DND-41 (cell line): ENCODE measurements around the gene HINT1.
"Not testable (repeated sequence)": the region's sequence is repeated elsewhere in the genome, so short reads cannot be mapped to it uniquely, and the experiment has no call there.

Experiments
- ATAC-seq: fragments of 200-7000 bp; cut with Tn5 transposase; 3 replicates; pipeline ENCODE4 v1.9.1; 2021; ENCODE audit warnings: low read depth; ENCODE audit not compliant: insufficient read depth
- DNase-seq: peaks from one replicate; pipeline ENCODE4 v3.0.0-alpha.2; 2020
- H2AFZ ChIP-seq: 2 replicates; pipeline ENCODE4 v1.6.0; 2012; ENCODE audit warnings: low read depth, low read length
- H3K27ac ChIP-seq: 2 replicates; pipeline ENCODE4 v1.5.1; 2012; ENCODE audit warnings: low read length, inconsistent platforms
- H3K27me3 ChIP-seq: fragments of 200-600 bp; sonication (generic); 2 replicates; pipeline ENCODE4 v1.6.0; 2012; ENCODE audit warnings: low read length, mild to moderate bottlenecking, inconsistent platforms; ENCODE audit not compliant: insufficient read depth, poor library complexity
- H3K36me3 ChIP-seq: 2 replicates; pipeline ENCODE4 v1.5.1; 2012; ENCODE audit warnings: low read length, inconsistent platforms; ENCODE audit not compliant: insufficient read depth
- H3K4me1 ChIP-seq: 2 replicates; pipeline ENCODE4 v1.5.1; 2012; ENCODE audit warnings: mild to moderate bottlenecking, low read length; ENCODE audit not compliant: insufficient read depth
- H3K4me2 ChIP-seq: 2 replicates; pipeline ENCODE4 v1.6.0; 2012; ENCODE audit warnings: mild to moderate bottlenecking, moderate library complexity, low read length, inconsistent platforms; ENCODE audit not compliant: insufficient read depth
- H3K4me3 ChIP-seq, 2 experiments: fragments of 200-600 bp in 1 of 2; shearing (Covaris generic) in 1 of 2; 2 replicates each; pipeline ENCODE4 v1.5.1; 2012 to 2016; ENCODE audit warnings: inconsistent platforms in 2 of 2, low read length in 2 of 2, mild to moderate bottlenecking in 2 of 2, low read depth in 1 of 2, moderate library complexity in 1 of 2
- H3K79me2 ChIP-seq: 2 replicates; pipeline ENCODE4 v1.6.0; 2012; ENCODE audit warnings: low read length, inconsistent platforms; ENCODE audit not compliant: insufficient read depth
- H3K9ac ChIP-seq: 2 replicates; pipeline ENCODE4 v1.6.0; 2012; ENCODE audit warnings: low read depth, mild to moderate bottlenecking, inconsistent platforms, low read length, moderate library complexity
- H3K9me3 ChIP-seq: 2 replicates; pipeline ENCODE4 v1.5.1; 2012; ENCODE audit warnings: low read length, moderate library complexity, mild to moderate bottlenecking, inconsistent platforms; ENCODE audit not compliant: insufficient read depth, severe bottlenecking
- H4K20me1 ChIP-seq: 2 replicates; pipeline ENCODE4 v1.6.0; 2012; ENCODE audit warnings: low read length; ENCODE audit not compliant: insufficient read depth
- CTCF ChIP-seq: IDR thresholded peaks from 2 replicates; pipeline ENCODE4 v1.5.1; 2012; ENCODE audit warnings: borderline replicate concordance, low read length, moderate library complexity, mild to moderate bottlenecking; ENCODE audit not compliant: poor library complexity, severe bottlenecking; ENCODE audit errors: extremely low read depth
- EZH2 ChIP-seq: IDR thresholded peaks from 3 replicates; pipeline ENCODE4 v1.6.1; 2012; ENCODE audit warnings: borderline replicate concordance, low read depth, mild to moderate bottlenecking, moderate library complexity, low read length, inconsistent platforms; ENCODE audit not compliant: severe bottlenecking

Gene HINT1

GRCh38 chr5:131198625-131199024 is 33.6 kb upstream of the HINT1 start:
- no peak overlapping the region for H3K9ac ChIP-seq
- no peak overlapping the region for H3K27ac ChIP-seq
- no peaks in the 10 kb centered on the region for H3K27me3 ChIP-seq
- TF ChIP-seq EZH2 (no peak), CTCF (no peak)
- no peak for ATAC-seq
- H4K20me1 ChIP-seq, result no peaks in the 10 kb centered on the region
- H3K9me3 ChIP-seq, result no peaks in the 10 kb centered on the region
- DNase-seq, result no peak
- H3K4me2 ChIP-seq, result no peak overlapping the region
- H2AFZ ChIP-seq, result no peak overlapping the region
- no peaks in the 10 kb centered on the region for H3K4me1 ChIP-seq
- H3K36me3 ChIP-seq, result no peaks in the 10 kb centered on the region
- no peak overlapping the region for H3K4me3 ChIP-seq
- no peaks in the 10 kb centered on the region for H3K79me2 ChIP-seq

DNA sequence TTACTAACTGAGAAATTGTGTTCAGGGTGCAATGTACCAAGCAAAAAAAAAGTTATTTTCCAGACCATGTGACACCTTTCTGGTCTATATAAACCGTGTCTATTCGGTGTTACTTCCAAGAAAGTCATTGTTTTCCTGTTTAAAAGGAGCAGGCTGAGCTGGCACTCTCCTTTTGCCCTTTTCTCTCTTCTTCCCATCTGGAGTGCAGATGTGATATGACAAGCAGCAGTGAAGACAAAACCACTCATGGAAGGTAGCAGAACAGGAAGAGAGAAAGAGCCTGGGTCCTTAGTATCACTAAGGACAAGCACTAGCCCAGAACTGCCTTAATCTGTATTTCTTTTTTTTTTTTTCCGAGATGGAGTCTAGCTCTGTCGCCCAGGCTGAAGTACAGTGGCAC is 31.3 kb upstream of the HINT1 start:
- no peaks in the 10 kb centered on the region for H3K27me3 ChIP-seq
- H3K9ac ChIP-seq, result no peak overlapping the region
- TF ChIP-seq EZH2 (no peak), CTCF (no peak)
- H2AFZ ChIP-seq, result no peak overlapping the region
- H3K4me3 ChIP-seq, result no peak overlapping the region
- no peak overlapping the region for H3K27ac ChIP-seq
- no peak overlapping the region for H3K4me2 ChIP-seq
- no peaks in the 10 kb centered on the region for H3K79me2 ChIP-seq
- no peaks in the 10 kb centered on the region for H3K4me1 ChIP-seq
- no peak for ATAC-seq
- no peaks in the 10 kb centered on the region for H3K9me3 ChIP-seq
- H4K20me1 ChIP-seq, result no peaks in the 10 kb centered on the region
- no peak for DNase-seq
- no peaks in the 10 kb centered on the region for H3K36me3 ChIP-seq

- ATAC-seq (no peak), DNase-seq (no peak)
- no peak overlapping the region for H3K27ac ChIP-seq
- no peaks in the 10 kb centered on the region for H3K36me3 ChIP-seq
- TF ChIP-seq EZH2 (no peak), CTCF (no peak)
- H3K27me3 ChIP-seq, result no peaks in the 10 kb centered on the region
- no peak overlapping the region for H3K9ac ChIP-seq
- H4K20me1 ChIP-seq, result no peaks in the 10 kb centered on the region
- no peak overlapping the region for H3K4me2 ChIP-seq
- no peak overlapping the region for H3K4me3 ChIP-seq
- H2AFZ ChIP-seq, result no peak overlapping the region
- no peaks in the 10 kb centered on the region for H3K79me2 ChIP-seq
- H3K4me1 ChIP-seq, result no peaks in the 10 kb centered on the region
- no peaks in the 10 kb centered on the region for H3K9me3 ChIP-seq
Measured at GRCh38 chr5:131195696-131196095, 30.6 kb upstream of the HINT1 start.

GRCh38 chr5:131194725-131195124 is 29.7 kb upstream of the HINT1 start:
- H3K4me2 ChIP-seq, result no peak overlapping the region
- no peak for DNase-seq
- H3K4me1 ChIP-seq, result no peaks in the 10 kb centered on the region

GRCh38 chr5:131193897-131194296 is 28.8 kb upstream of the HINT1 start:
- H3K27me3 ChIP-seq, H3K4me3 ChIP-seq, H3K79me2 ChIP-seq, H4K20me1 ChIP-seq, DNase-seq, H3K9ac ChIP-seq, H2AFZ ChIP-seq, H3K4me1 ChIP-seq, H3K36me3 ChIP-seq, ATAC-seq, H3K4me2 ChIP-seq, H3K27ac ChIP-seq, H3K9me3 ChIP-seq: not testable (repeated sequence)

More at GRCh38 chr5:131194725-131195124, 29.7 kb upstream of the HINT1 start:
- H3K9ac ChIP-seq, result no peak overlapping the region
- H3K9me3 ChIP-seq, result no peaks in the 10 kb centered on the region
- no peak overlapping the region for H2AFZ ChIP-seq
- TF ChIP-seq CTCF, result no peak
- no peak for TF ChIP-seq EZH2
- no peaks in the 10 kb centered on the region for H4K20me1 ChIP-seq
- no peak overlapping the region for H3K27ac ChIP-seq
- ATAC-seq, result no peak
- H3K36me3 ChIP-seq, result no peaks in the 10 kb centered on the region
- no peaks in the 10 kb centered on the region for H3K27me3 ChIP-seq
- H3K79me2 ChIP-seq, result no peaks in the 10 kb centered on the region
- H3K4me3 ChIP-seq, result no peak overlapping the region
